ENCODE results near the gene MUSTN1.

MUSTN1 gene

DNA sequence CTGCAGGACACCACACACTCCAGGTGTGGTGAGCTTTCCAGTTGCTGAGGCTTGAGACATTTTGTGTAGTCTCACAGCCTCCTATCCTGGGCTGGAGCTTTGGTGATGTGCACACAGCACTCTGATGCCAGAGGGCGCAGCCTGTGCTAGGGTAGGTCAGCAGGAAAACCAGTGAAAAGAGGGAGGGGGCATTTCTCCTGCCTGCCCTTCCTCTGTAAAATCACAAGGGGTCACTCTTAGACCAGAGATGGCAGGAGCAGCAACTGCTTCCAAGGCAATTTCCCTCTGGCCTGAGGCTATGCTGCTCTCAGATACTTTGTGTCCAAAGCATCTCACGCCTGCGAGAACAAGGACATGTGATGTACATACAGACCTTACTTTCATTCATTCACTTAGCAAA, 16.5 kb upstream of the MUSTN1 start:
- no peak for DNase-seq (ENCODE audit: low read depth)

GRCh38 chr3:52849656-52850055, 14.8 kb upstream of the MUSTN1 start:
- no peak for DNase-seq (ENCODE audit: low read depth)

GRCh38 chr3:52848617-52849016, 13.8 kb upstream of the MUSTN1 start:
- no peak for DNase-seq (ENCODE audit: low read depth)

- DNase-seq (ENCODE audit: low read depth), result no peak
These were observed 12.9 kb upstream of the MUSTN1 start for GRCh38 chr3:52847726-52848125.

- DNase-seq (ENCODE audit: low read depth), result no peak
These were observed 12.4 kb upstream of the MUSTN1 start for GRCh38 chr3:52847241-52847640.

DNA sequence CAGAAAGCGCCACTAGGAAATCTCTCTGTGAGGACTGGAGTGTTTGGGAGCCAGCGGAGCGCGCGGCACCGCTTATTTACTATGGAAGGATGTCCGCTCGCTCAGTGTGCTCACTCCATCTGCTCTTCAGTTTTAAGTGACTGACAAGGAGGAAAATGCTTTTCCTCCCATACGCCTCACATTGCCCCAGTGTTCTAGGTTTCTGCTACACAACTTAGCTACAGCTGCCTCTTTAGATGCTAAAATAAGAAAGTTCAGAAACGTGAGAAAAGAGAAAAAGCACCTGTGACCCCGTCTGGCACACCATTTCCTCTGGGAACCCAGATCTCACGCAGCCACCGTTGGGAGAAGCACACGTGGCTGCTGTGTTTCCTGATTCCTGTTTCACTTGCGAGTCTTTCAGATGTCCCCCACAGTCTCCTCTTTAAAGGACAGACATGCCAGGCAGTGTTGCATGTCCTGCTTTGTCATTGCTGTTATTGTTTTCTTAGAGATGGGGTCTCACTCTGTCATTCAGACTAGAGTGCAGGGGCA, 11.7 kb upstream of the MUSTN1 start:
- DNase-seq (ENCODE audit: low read depth), result no peak

- no peak for DNase-seq (ENCODE audit: low read depth)
These were observed 11.0 kb upstream of the MUSTN1 start for GRCh38 chr3:52845691-52846431.

DNA sequence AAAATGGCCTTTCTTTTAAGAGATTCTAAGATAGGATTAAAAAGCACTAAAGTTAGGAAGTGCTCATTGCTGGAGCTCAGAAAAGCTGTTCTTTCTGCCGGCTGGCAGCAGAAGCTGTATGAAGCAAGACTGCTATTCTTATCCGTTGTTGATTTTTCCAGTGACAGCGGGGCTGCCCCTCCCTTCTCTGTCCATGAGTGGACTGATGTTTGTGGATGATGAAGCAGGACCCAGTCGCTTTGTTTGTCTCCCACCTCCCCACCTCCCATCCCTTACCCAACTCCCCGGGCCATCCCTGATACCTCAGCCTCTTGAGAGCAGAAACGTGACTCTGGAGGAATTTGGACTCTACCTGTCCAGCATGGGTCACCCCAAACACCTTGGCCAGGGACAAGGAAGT, 10.3 kb upstream of the MUSTN1 start:
- no peak for DNase-seq (ENCODE audit: low read depth)

GRCh38 chr3:52844290-52844975, 9.6 kb upstream of the MUSTN1 start:
- DNase-seq (ENCODE audit: low read depth), result no peak

DNA sequence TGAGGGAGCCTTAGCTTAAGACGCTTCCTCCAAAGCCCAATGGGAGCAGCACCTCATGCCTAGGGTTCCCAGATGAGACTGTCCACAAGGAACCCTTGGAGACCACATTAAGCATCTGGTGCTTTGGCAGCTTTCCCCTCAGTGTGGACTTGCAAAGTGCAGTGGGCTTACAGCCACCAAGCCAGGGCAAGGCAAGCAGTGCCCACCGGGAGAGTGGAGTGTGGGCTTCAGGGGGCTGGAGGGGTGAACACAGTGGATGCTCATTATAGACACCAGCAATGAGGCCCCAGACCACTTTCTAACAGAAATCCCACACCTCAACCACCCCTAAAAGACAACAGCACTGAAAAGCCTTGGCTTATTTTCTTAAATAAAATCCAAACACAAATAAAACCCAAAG, 9.1 kb upstream of the MUSTN1 start:
- no peak for DNase-seq (ENCODE audit: low read depth)

DNA sequence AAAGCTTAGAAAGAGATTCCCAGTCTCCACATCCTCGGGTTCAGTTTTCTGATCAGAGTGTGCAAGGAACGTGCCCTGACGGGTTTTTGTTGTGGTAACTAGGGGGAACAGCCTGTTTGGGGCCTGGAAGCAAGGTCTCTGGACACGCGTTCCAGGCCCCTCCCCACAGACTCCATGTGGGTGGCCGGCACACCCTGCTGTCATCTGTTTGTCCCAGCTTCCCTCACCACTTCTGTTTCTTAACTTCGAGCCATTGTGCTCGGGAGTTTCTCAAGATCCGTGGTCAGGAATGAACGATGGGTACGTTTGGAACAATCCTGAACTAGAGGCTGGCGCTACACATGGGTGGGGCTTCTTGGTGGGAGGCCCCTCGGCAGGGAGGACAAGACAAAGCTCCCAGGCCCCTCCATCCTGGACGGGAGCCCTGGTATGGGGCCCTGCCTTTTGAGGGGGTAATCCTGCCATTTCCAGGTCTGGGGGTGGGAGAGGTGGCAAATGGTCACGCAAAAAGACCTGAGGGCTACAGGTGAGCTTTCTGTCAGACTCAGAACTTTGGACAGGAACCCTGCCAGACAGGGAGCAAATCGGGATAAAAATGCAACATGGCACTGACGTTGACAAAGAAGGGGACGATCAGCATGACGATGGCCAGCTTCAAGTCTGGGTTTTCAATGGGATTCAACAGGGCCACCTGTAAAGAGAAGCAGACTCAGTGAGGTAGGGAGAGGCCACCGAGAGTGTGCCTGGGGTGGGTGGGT, 8.5 kb upstream of the MUSTN1 start:
- DNase-seq (ENCODE audit: low read depth), result no peak

GRCh38 chr3:52842424-52842823, 7.6 kb upstream of the MUSTN1 start:
- no peak for DNase-seq (ENCODE audit: low read depth)

DNA sequence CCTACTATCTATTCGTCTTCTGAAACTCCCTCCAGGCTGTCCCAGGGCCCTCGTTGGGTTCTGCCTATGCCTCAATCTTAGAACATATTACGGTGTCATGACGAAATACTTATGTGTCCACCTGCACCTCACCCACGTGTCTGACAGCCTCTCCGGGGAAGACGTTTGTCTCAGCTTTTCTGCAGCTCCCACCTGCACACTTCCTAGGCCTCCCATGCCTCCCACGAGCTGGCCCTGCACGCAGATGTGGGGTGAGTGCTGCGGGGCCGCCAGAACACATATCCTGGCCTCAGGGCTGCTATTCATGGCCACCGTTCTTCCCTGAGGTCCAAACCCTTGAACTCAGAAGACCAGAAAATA, 7.1 kb upstream of the MUSTN1 start:
- DNase-seq (ENCODE audit: low read depth), result no peak

GRCh38 chr3:52841211-52841980, 6.6 kb upstream of the MUSTN1 start:
- DNase-seq (ENCODE audit: low read depth), result no peak

DNA sequence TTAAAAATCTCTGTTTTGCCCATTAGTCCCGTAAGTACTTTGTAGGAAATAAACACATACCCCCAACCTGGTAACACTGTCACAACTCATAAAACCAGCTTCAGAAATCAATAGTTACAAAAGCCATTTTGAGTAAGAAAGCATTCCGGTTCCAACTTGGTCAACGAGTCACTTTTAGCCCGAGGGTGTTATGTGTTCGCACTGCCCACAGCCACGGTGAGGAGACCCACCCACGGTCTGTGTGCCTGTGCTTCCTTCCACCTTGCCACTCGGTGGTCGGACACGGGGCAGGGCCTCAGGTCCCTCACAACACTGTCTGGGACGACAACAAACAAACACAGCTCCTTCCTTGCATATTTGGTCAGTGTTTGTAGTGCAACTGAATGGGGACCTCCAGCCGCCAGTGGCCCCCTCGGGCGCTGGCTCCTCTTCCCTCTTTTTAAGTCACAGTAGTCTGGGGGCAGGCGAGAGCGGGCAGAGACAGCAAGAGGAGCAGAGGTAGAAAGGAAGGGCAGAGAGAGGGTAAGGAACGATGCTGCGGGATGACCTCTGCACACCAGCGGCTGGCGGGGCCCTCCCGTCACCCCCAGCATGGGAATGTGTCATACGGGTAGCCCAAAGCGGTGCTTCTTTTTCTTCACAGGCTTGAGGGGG, 5.2 kb upstream of the MUSTN1 start:
- DNase-seq (ENCODE audit: low read depth), result no peak

DNA sequence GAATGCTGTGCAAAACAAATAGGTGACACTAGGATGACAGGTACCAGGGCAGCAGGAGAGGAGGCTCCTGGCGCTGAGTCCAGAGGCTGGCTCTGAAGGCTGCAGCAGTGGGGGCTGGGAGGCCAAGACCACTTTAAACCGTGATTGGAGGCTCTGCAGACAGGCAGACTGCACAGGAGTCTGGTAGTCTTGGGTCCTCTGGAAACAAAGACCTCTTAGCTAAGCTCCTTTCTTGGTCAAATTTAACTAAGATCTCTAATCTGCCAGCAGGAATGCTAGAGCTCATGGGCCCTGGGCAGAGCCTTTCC, 4.4 kb upstream of the MUSTN1 start:
- no peak for DNase-seq (ENCODE audit: low read depth)

GRCh38 chr3:52838561-52839267, 3.9 kb upstream of the MUSTN1 start:
- no peak for DNase-seq (ENCODE audit: low read depth)

DNA sequence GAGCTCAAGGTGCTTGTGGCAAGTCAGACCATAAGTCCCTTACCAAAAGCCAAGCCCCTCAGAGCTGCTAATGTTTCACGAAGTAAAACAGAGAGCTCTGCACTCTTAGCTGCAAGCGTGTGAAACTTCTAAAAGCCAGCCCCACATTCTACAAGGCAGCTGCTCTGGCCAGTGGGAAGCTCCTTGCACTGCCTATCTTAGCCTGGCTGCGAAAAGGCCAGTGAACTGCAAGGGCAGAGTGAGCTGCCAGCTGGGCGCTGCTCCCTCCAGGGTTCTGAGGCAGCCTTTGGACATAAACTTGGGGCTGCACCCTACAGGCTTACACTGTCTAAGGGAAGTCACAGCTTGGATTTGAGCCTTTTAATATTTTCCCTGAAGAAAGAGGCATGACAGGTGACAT, 2.2 kb upstream of the MUSTN1 start:
- no peak for DNase-seq (ENCODE audit: low read depth)

GRCh38 chr3:52836471-52836845, 1.6 kb upstream of the MUSTN1 start:
- DNase-seq (ENCODE audit: low read depth), result no peak

DNA sequence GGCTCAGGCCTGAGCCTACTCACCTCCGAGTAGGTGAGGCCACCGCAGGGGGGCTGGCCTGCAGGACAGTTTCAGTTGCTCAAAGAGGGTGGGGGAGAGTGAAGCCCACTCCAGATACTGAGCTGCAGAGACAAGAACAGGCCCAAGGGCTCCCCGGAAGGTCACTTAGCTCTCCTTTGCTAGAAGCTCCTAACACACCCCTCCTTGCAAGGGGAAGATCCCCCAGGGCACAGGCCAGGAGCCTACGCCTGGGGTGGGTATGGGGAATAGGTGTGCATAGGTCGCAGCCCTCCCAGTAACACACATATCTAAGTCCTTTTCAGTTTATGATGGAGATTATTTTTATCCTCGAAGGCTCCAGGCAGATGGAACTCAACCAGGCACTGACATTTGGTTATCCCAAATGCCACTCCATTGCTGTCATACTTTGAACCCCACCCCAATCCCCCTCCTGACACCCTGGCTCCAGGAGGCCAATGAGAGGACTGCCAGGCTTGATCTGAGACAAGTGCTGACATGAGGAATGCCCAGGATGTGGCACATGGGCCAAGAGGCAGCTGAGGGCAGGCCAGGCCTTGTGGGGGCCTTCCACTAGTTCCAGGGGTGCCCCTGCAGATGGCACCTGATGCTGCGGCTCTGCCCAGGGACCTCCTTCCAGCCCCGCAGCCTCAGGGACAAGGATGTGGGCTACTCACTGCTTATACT, 1.1 kb upstream of the MUSTN1 start:
- DNase-seq (ENCODE audit: low read depth), result no peak

GRCh38 chr3:52833202-52833601, 1.6 kb downstream of the MUSTN1 start:
- DNase-seq (ENCODE audit: low read depth), result no peak

Data from stimulated activated CD8-positive, alpha-beta memory T cell treated with anti-CD3 and anti-CD28 coated beads, Interleukin-4, amount 100 ng/mL, for 24 hours (primary cell).